ENCODE results near the gene PLEKHM2.

The PLEKHM2 gene

GRCh38 chr1:15660151-15660550 lies 24.0 kb upstream of the PLEKHM2 start:
- Histone ChIP-seq H3K4me1 (ENCODE audit: insufficient read depth, low read length) (no peaks in the 10 kb centered on the region), H3K9me3 (ENCODE audit: low read length) (no peaks in the 10 kb centered on the region), H3K27me3 (ENCODE audit: control insufficient read depth in 1 of 2, insufficient read depth in 2 of 2, low read length in 2 of 2) (no peaks in the 10 kb centered on the region), H3K27ac (ENCODE audit: low read depth, low read length) (no peak overlapping the region), H3K4me3 (ENCODE audit: low read depth in 1 of 2, low read length in 2 of 2) (no peak overlapping the region), H3K36me3 (ENCODE audit: insufficient read depth, low read length) (peaks cover 44% of the 10 kb centered on the region), H3K9ac (ENCODE audit: low read length) (no peak overlapping the region)

GRCh38 chr1:15662477-15662876 lies 21.6 kb upstream of the PLEKHM2 start:
- H3K27ac ChIP-seq (ENCODE audit: low read depth, low read length) = no peak overlapping the region
- H3K9ac ChIP-seq (ENCODE audit: low read length) = no peak overlapping the region
- H3K4me1 ChIP-seq (ENCODE audit: insufficient read depth, low read length) = no peaks in the 10 kb centered on the region
- H3K36me3 ChIP-seq (ENCODE audit: insufficient read depth, low read length) = peaks cover 31% of the 10 kb centered on the region
- H3K9me3 ChIP-seq (ENCODE audit: low read length) = no peaks in the 10 kb centered on the region
- no peak overlapping the region for H3K4me3 ChIP-seq (ENCODE audit: low read depth in 1 of 2, low read length in 2 of 2)
- no peaks in the 10 kb centered on the region for H3K27me3 ChIP-seq (ENCODE audit: control insufficient read depth in 1 of 2, insufficient read depth in 2 of 2, low read length in 2 of 2)

GRCh38 chr1:15663925-15664324 lies 20.2 kb upstream of the PLEKHM2 start:
- Histone ChIP-seq H3K9ac (ENCODE audit: low read length) (no peak overlapping the region), H3K4me1 (ENCODE audit: insufficient read depth, low read length) (no peaks in the 10 kb centered on the region), H3K27ac (ENCODE audit: low read depth, low read length) (no peak overlapping the region), H3K9me3 (ENCODE audit: low read length) (no peaks in the 10 kb centered on the region), H3K27me3 (ENCODE audit: control insufficient read depth in 1 of 2, insufficient read depth in 2 of 2, low read length in 2 of 2) (no peaks in the 10 kb centered on the region), H3K4me3 (ENCODE audit: low read depth in 1 of 2, low read length in 2 of 2) (no peak overlapping the region), H3K36me3 (ENCODE audit: insufficient read depth, low read length) (peaks cover 29% of the 10 kb centered on the region)

GRCh38 chr1:15667362-15667761 lies 16.8 kb upstream of the PLEKHM2 start:
- Histone ChIP-seq H3K4me1 (ENCODE audit: insufficient read depth, low read length) (no peaks in the 10 kb centered on the region), H3K27ac (ENCODE audit: low read depth, low read length) (no peak overlapping the region), H3K27me3 (ENCODE audit: control insufficient read depth in 1 of 2, insufficient read depth in 2 of 2, low read length in 2 of 2) (no peaks in the 10 kb centered on the region), H3K9ac (ENCODE audit: low read length) (no peak overlapping the region), H3K9me3 (ENCODE audit: low read length) (no peaks in the 10 kb centered on the region), H3K4me3 (ENCODE audit: low read depth in 1 of 2, low read length in 2 of 2) (no peak overlapping the region), H3K36me3 (ENCODE audit: insufficient read depth, low read length) (peaks cover under 1% of the 10 kb centered on the region)

GRCh38 chr1:15668089-15668754 lies 15.9 kb upstream of the PLEKHM2 start:
- H3K27ac ChIP-seq (ENCODE audit: low read depth, low read length) = no peak overlapping the region

GRCh38 chr1:15669074-15669473 lies 15.0 kb upstream of the PLEKHM2 start:
- H3K4me3 ChIP-seq (ENCODE audit: low read depth in 1 of 2, low read length in 2 of 2) = no peak overlapping the region
- no peaks in the 10 kb centered on the region for H3K27me3 ChIP-seq (ENCODE audit: control insufficient read depth in 1 of 2, insufficient read depth in 2 of 2, low read length in 2 of 2)
- H3K36me3 ChIP-seq (ENCODE audit: insufficient read depth, low read length) = no peaks in the 10 kb centered on the region
- H3K27ac ChIP-seq (ENCODE audit: low read depth, low read length) = no peak overlapping the region
- no peak overlapping the region for H3K9ac ChIP-seq (ENCODE audit: low read length)
- no peaks in the 10 kb centered on the region for H3K9me3 ChIP-seq (ENCODE audit: low read length)
- H3K4me1 ChIP-seq (ENCODE audit: insufficient read depth, low read length) = no peaks in the 10 kb centered on the region

More at GRCh38 chr1:15668089-15668754, 15.9 kb upstream of the PLEKHM2 start:
- no peaks in the 10 kb centered on the region for H3K4me1 ChIP-seq (ENCODE audit: insufficient read depth, low read length)
- no peak overlapping the region for H3K9ac ChIP-seq (ENCODE audit: low read length)
- no peak overlapping the region for H3K4me3 ChIP-seq (ENCODE audit: low read depth in 1 of 2, low read length in 2 of 2)
- H3K36me3 ChIP-seq (ENCODE audit: insufficient read depth, low read length) = no peaks in the 10 kb centered on the region
- H3K27me3 ChIP-seq (ENCODE audit: control insufficient read depth in 1 of 2, insufficient read depth in 2 of 2, low read length in 2 of 2) = no peaks in the 10 kb centered on the region
- H3K9me3 ChIP-seq (ENCODE audit: low read length) = no peaks in the 10 kb centered on the region

- no peak overlapping the region for H3K4me3 ChIP-seq (ENCODE audit: low read depth in 1 of 2, low read length in 2 of 2)
- no peaks in the 10 kb centered on the region for H3K4me1 ChIP-seq (ENCODE audit: insufficient read depth, low read length)
- H3K27ac ChIP-seq (ENCODE audit: low read depth, low read length) = no peak overlapping the region
- H3K36me3 ChIP-seq (ENCODE audit: insufficient read depth, low read length) = no peaks in the 10 kb centered on the region
- no peaks in the 10 kb centered on the region for H3K27me3 ChIP-seq (ENCODE audit: control insufficient read depth in 1 of 2, insufficient read depth in 2 of 2, low read length in 2 of 2)
- no peak overlapping the region for H3K9ac ChIP-seq (ENCODE audit: low read length)
- no peaks in the 10 kb centered on the region for H3K9me3 ChIP-seq (ENCODE audit: low read length)
Measured at GRCh38 chr1:15669864-15670263, 14.3 kb upstream of the PLEKHM2 start.

- H3K27ac ChIP-seq (ENCODE audit: low read depth, low read length) = no peak overlapping the region
- H3K4me1 ChIP-seq (ENCODE audit: insufficient read depth, low read length) = no peaks in the 10 kb centered on the region
- H3K9me3 ChIP-seq (ENCODE audit: low read length) = no peaks in the 10 kb centered on the region
Measured at GRCh38 chr1:15671430-15671829, 12.7 kb upstream of the PLEKHM2 start.

GRCh38 chr1:15674386-15675159 lies 9.5 kb upstream of the PLEKHM2 start:
- H3K4me1 ChIP-seq (ENCODE audit: insufficient read depth, low read length) = no peaks in the 10 kb centered on the region
- no peaks in the 10 kb centered on the region for H3K36me3 ChIP-seq (ENCODE audit: insufficient read depth, low read length)
- no peak overlapping the region for H3K27ac ChIP-seq (ENCODE audit: low read depth, low read length)
- no peak overlapping the region for H3K4me3 ChIP-seq (ENCODE audit: low read depth in 1 of 2, low read length in 2 of 2)
- no peak overlapping the region for H3K9ac ChIP-seq (ENCODE audit: low read length)
- no peaks in the 10 kb centered on the region for H3K9me3 ChIP-seq (ENCODE audit: low read length)
- H3K27me3 ChIP-seq (ENCODE audit: control insufficient read depth in 1 of 2, insufficient read depth in 2 of 2, low read length in 2 of 2) = no peaks in the 10 kb centered on the region

More at GRCh38 chr1:15671430-15671829, 12.7 kb upstream of the PLEKHM2 start:
- H3K4me3 ChIP-seq (ENCODE audit: low read depth in 1 of 2, low read length in 2 of 2) = no peak overlapping the region
- H3K27me3 ChIP-seq (ENCODE audit: control insufficient read depth in 1 of 2, insufficient read depth in 2 of 2, low read length in 2 of 2) = no peaks in the 10 kb centered on the region
- H3K9ac ChIP-seq (ENCODE audit: low read length) = no peak overlapping the region
- H3K36me3 ChIP-seq (ENCODE audit: insufficient read depth, low read length) = no peaks in the 10 kb centered on the region

- Histone ChIP-seq H3K9ac (ENCODE audit: low read length) (no peak overlapping the region), H3K27ac (ENCODE audit: low read depth, low read length) (no peak overlapping the region), H3K4me3 (ENCODE audit: low read depth in 1 of 2, low read length in 2 of 2) (no peak overlapping the region), H3K9me3 (ENCODE audit: low read length) (no peaks in the 10 kb centered on the region), H3K36me3 (ENCODE audit: insufficient read depth, low read length) (no peaks in the 10 kb centered on the region), H3K4me1 (ENCODE audit: insufficient read depth, low read length) (no peaks in the 10 kb centered on the region), H3K27me3 (ENCODE audit: control insufficient read depth in 1 of 2, insufficient read depth in 2 of 2, low read length in 2 of 2) (no peaks in the 10 kb centered on the region)
Measured at GRCh38 chr1:15676010-15676409, 8.1 kb upstream of the PLEKHM2 start.

- Histone ChIP-seq H3K9ac (ENCODE audit: low read length) (no peak overlapping the region), H3K27ac (ENCODE audit: low read depth, low read length) (no peak overlapping the region), H3K4me1 (ENCODE audit: insufficient read depth, low read length) (no peaks in the 10 kb centered on the region), H3K27me3 (ENCODE audit: control insufficient read depth in 1 of 2, insufficient read depth in 2 of 2, low read length in 2 of 2) (no peaks in the 10 kb centered on the region), H3K9me3 (ENCODE audit: low read length) (no peaks in the 10 kb centered on the region), H3K4me3 (ENCODE audit: low read depth in 1 of 2, low read length in 2 of 2) (no peak overlapping the region), H3K36me3 (ENCODE audit: insufficient read depth, low read length) (no peaks in the 10 kb centered on the region)
Measured at GRCh38 chr1:15676688-15677661, 7.1 kb upstream of the PLEKHM2 start.
